ENCODE results near the gene CRACR2B.

CRACR2B gene

GRCh38 chr11:859394-860131, 31.8 kb downstream of the CRACR2B start:
- TF ChIP-seq CTCF (IDR thresholded peaks at IDR 0.05; ENCODE audit: low read length, missing control alignments) = no peak
- peak; percentile 89 for DNase-seq (ENCODE audit: low read depth)
- peak overlapping the region; percentile 32 for H3K4me3 ChIP-seq (replicated peaks; ENCODE audit: low read depth, low read length)

GRCh38 chr11:860234-861104, 32.8 kb downstream of the CRACR2B start:
- no peak overlapping the region for H3K4me3 ChIP-seq (replicated peaks; ENCODE audit: low read depth, low read length)
- no peak for TF ChIP-seq CTCF (IDR thresholded peaks at IDR 0.05; ENCODE audit: low read length, missing control alignments)
- DNase-seq (ENCODE audit: low read depth) = no peak

GRCh38 chr11:861105-861479, 33.4 kb downstream of the CRACR2B start:
- no peak for TF ChIP-seq CTCF (IDR thresholded peaks at IDR 0.05; ENCODE audit: low read length, missing control alignments)
- DNase-seq (ENCODE audit: low read depth) = no peak
- no peak overlapping the region for H3K4me3 ChIP-seq (replicated peaks; ENCODE audit: low read depth, low read length)

- no peak for DNase-seq (ENCODE audit: low read depth)
- H3K4me3 ChIP-seq (replicated peaks; ENCODE audit: low read depth, low read length) = no peak overlapping the region
- no peak for TF ChIP-seq CTCF (IDR thresholded peaks at IDR 0.05; ENCODE audit: low read length, missing control alignments)
Observed at GRCh38 chr11:862081-862661, 34.5 kb downstream of the CRACR2B start.

GRCh38 chr11:862696-863022, 34.9 kb downstream of the CRACR2B start:
- TF ChIP-seq CTCF (IDR thresholded peaks at IDR 0.05; ENCODE audit: low read length, missing control alignments) = no peak
- H3K4me3 ChIP-seq (replicated peaks; ENCODE audit: low read depth, low read length) = no peak overlapping the region
- DNase-seq (ENCODE audit: low read depth) = no peak

- TF ChIP-seq CTCF (IDR thresholded peaks at IDR 0.05; ENCODE audit: low read length, missing control alignments) = no peak
- H3K4me3 ChIP-seq (replicated peaks; ENCODE audit: low read depth, low read length) = no peak overlapping the region
- DNase-seq (ENCODE audit: low read depth) = no peak
Observed at GRCh38 chr11:863023-863909, 35.5 kb downstream of the CRACR2B start.

Data from fibroblast of pulmonary artery (primary cell).